HepG2 (cell line): Measurements from ENCODE around the gene TNP2. TPM values are rescaled to one million over a fixed set of nuclear protein-coding genes. Genes with fewer than 3 reads are reported as not detected.
A peak's percentile ranks its signal among the peaks of the same experiment; 100 is the strongest.

Source experiments
- HNF4A ChIP-seq: sonication (generic); formaldehyde crosslinking; IDR thresholded peaks from 2 replicates; pipeline ENCODE4 v1.4.0; 2020; ENCODE audit warnings: missing genetic modification reagents
- MEF2D ChIP-seq: sonication (generic); formaldehyde crosslinking; IDR thresholded peaks from 2 replicates; pipeline ENCODE4 v1.5.1; 2020; ENCODE audit warnings: mild to moderate bottlenecking, missing genetic modification reagents
- NFAT5 ChIP-seq: sonication (generic); formaldehyde crosslinking; IDR thresholded peaks from 2 replicates; pipeline ENCODE4 v1.4.0; 2020; ENCODE audit warnings: missing genetic modification reagents
- SETDB1 ChIP-seq: sonication (generic); formaldehyde crosslinking; IDR thresholded peaks from 2 replicates; pipeline ENCODE4 v1.5.1; 2020; ENCODE audit warnings: missing genetic modification reagents, mild to moderate bottlenecking, borderline replicate concordance
- SRSF4 ChIP-seq: fragments of 200-400 bp; formaldehyde crosslinking; IDR thresholded peaks from one replicate; pipeline ENCODE4 v1.6.1; 2018; ENCODE audit warnings: mild to moderate bottlenecking, low read depth, low read length, moderate library complexity; ENCODE audit not compliant: poor library complexity, severe bottlenecking
- ZBED4 ChIP-seq: sonication (generic); formaldehyde crosslinking; IDR thresholded peaks from 2 replicates; pipeline ENCODE4 v1.4.0; 2020; ENCODE audit warnings: missing genetic modification reagents, borderline replicate concordance
- ZFP36 ChIP-seq: fragments of 150-350 bp; IDR thresholded peaks from 2 replicates; pipeline ENCODE4 v1.6.1; 2018; ENCODE audit warnings: borderline replicate concordance, low read length, low read depth; ENCODE audit not compliant: partially characterized antibody
- ZNF34 ChIP-seq: sonication (generic); formaldehyde crosslinking; IDR thresholded peaks from 2 replicates; pipeline ENCODE4 v1.4.0; 2020; ENCODE audit warnings: mild to moderate bottlenecking, missing genetic modification reagents, borderline replicate concordance
- ZNF629 ChIP-seq: sonication (generic); formaldehyde crosslinking; conservative IDR thresholded peaks from 2 replicates; pipeline ENCODE4 v1.5.0; 2020; ENCODE audit warnings: missing genetic modification reagents
- polyA plus RNA-seq, 8 experiments: library from polyadenylated mRNA; depleted of rRNA in 3 of 8; stranded (reverse) in 7 of 8; unstranded in 1 of 8; fragments of >200 nt; fragmentation: Illumina TruSeq in 4 of 8; extraction: Trizol in 4 of 8; gene quantifications; 2 replicates each; pipeline versions ENCODE4 v1.2.1 to v1.2.3, GENCODE V29; 2011 to 2016; ENCODE audit warnings: low read depth in 4 of 8, missing spikeins in 1 of 8, mixed read lengths in 1 of 8; ENCODE audit not compliant: insufficient read depth in 1 of 8
- total RNA-seq, 5 experiments: library from RNA; depleted of rRNA; stranded (reverse); fragments of >200 nt; fragmentation: Illumina TruSeq; extraction: Trizol; gene quantifications; 2 replicates each; pipeline ENCODE4 v1.2.3, GENCODE V29; 2016; ENCODE audit warnings: low read depth in 1 of 5
- TF ChIP-seq, protein P1 (sequence below): sonication (generic); formaldehyde crosslinking; IDR thresholded peaks from 2 replicates; pipeline ENCODE4 v1.8.0; 2022; ENCODE audit warnings: low read depth, missing genetic modification reagents

Gene TNP2
- total and polyA plus RNA-seq, 2 of the 13 experiments (the other 11 are each of a cell fraction or from before 2014, with no cell fraction given): not detected

- TF ChIP-seq NFAT5 (CRISPR knock-in tag) (no peak), ZNF34 (CRISPR knock-in tag) (no peak), SETDB1 (CRISPR knock-in tag) (no peak), ZFP36 (no peak), HNF4A (CRISPR knock-in tag) (peak; percentile 86), ZBED4 (CRISPR knock-in tag) (peak; percentile 54; the same call in 1 of the 2 replicates), ZNF629 (CRISPR knock-in tag) (peak; percentile 58; the same call in 1 of the 2 replicates), MEF2D (CRISPR knock-in tag) (peak; percentile 78; the same call in 1 of the 2 replicates), SRSF4 (no peak)
- TF ChIP-seq, protein P1, sequence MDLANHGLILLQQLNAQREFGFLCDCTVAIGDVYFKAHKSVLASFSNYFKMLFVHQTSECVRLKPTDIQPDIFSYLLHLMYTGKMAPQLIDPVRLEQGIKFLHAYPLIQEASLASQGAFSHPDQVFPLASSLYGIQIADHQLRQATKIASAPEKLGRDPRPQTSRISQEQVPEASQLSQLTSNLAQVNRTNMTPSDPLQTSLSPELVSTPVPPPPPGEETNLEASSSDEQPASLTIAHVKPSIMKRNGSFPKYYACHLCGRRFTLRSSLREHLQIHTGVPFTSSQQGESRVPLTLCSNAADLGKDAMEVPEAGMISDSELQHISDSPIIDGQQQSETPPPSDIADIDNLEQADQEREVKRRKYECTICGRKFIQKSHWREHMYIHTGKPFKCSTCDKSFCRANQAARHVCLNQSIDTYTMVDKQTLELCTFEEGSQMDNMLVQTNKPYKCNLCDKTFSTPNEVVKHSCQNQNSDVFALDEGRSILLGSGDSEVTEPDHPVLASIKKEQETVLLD (CRISPR knock-in tag): peak; percentile 43; the same call in 1 of the 2 replicates
Measured at GRCh38 chr16:11309895-11310633, 40.9 kb upstream of the TNP2 start (continued).
